Spinal cord (tissue), 10 donors: Measurements from ENCODE around the gene NSDHL. TPM values are rescaled to one million over a fixed set of nuclear protein-coding genes. Genes with fewer than 3 reads are reported as not detected.
A peak's percentile ranks its signal among the peaks of the same experiment; 100 is the strongest.
"Not testable (repeated sequence)": the region's sequence is repeated elsewhere in the genome, so short reads cannot be mapped to it uniquely, and the experiment has no call there.

Experiments used
- DNase-seq, 6 donors: peaks; one replicate each; pipeline versions ENCODE4 v3.0.0 to v3.0.0-alpha.2; 2013 to 2015; ENCODE audit warnings: low spot score in 6 of 6, low read depth in 4 of 6
- H3K27ac ChIP-seq: one replicate; pipeline ENCODE4 v1.5.1; 2013; ENCODE audit warnings: low read depth, low read length, control low read depth
- H3K27me3 ChIP-seq: one replicate; pipeline ENCODE4 v1.6.1; 2013; ENCODE audit warnings: low read length; ENCODE audit not compliant: control insufficient read depth, insufficient read depth
- H3K36me3 ChIP-seq: one replicate; pipeline ENCODE4 v1.6.1; 2013; ENCODE audit warnings: low read length; ENCODE audit not compliant: control insufficient read depth, insufficient read depth
- H3K4me1 ChIP-seq: one replicate; pipeline ENCODE4 v1.6.1; 2013; ENCODE audit warnings: low read length; ENCODE audit not compliant: control insufficient read depth, insufficient read depth
- H3K4me3 ChIP-seq: one replicate; pipeline ENCODE4 v1.5.1; 2013; ENCODE audit warnings: low read depth, low read length, control low read depth
- H3K9me3 ChIP-seq: one replicate; pipeline ENCODE4 v1.6.1; 2013; ENCODE audit warnings: low read length; ENCODE audit not compliant: control insufficient read depth, insufficient read depth
- WGBS: methylation state at CpG from one replicate; pipeline ENCODE4 v1.1.5; 2013; ENCODE audit warnings: missing lambda C conversion rate; ENCODE audit not compliant: insufficient coverage; 5-methylcytosine and 5-hydroxymethylcytosine counted together
- long read RNA-seq, 4 donors: transcript quantifications; one replicate each; lab custom pipeline, GENCODE V29; 2026
- polyA plus RNA-seq, 2 donors: library from polyadenylated mRNA; unstranded; fragments of 120-200 nt; gene quantifications; one replicate each; pipeline ENCODE4 v1.2.1, GENCODE V29; 2013; ENCODE audit not compliant: insufficient read length in 2 of 2
- total RNA-seq, 2 donors: library from RNA; depleted of rRNA in 1 of 2; stranded (reverse); fragments of 120-200 nt in 1 of 2; fragments of >200 nt in 1 of 2; gene quantifications; one replicate each; pipeline versions ENCODE4 v1.2.3 to v1.2.4, GENCODE V29; 2013 to 2014
- donor health status: healthy.

NSDHL gene
- total RNA-seq: 10 to 100 TPM; 18.0 to 19.1 TPM
- 10 to 100 TPM; 38.4 to 49.5 TPM for polyA plus RNA-seq
- long read RNA-seq, donor 1, transcript NSDHL-201 (8 exons, 1,929 nt): major isoform, 9 of 17 reads
- long read RNA-seq, donor 1, partial matches to known transcripts: 8 of 17 reads
- long read RNA-seq, donor 1, other reads (novel, unspliced or antisense): 0 of 17 reads
- long read RNA-seq, donor 2, partial matches to known transcripts: 0 of 4 reads
- long read RNA-seq, donor 2, other reads (novel, unspliced or antisense): 0 of 4 reads
- long read RNA-seq, donor 3, transcript NSDHL-201 (8 exons, 1,929 nt): major isoform, 6 of 6 reads
- long read RNA-seq, donor 3, partial matches to known transcripts: 0 of 6 reads
- long read RNA-seq, donor 3, other reads (novel, unspliced or antisense): 0 of 6 reads
- long read RNA-seq, donor 4, transcript NSDHL-201 (8 exons, 1,929 nt): major isoform, 7 of 7 reads
- long read RNA-seq, donor 4, partial matches to known transcripts: 0 of 7 reads
- long read RNA-seq, donor 4, other reads (novel, unspliced or antisense): 0 of 7 reads

DNA sequence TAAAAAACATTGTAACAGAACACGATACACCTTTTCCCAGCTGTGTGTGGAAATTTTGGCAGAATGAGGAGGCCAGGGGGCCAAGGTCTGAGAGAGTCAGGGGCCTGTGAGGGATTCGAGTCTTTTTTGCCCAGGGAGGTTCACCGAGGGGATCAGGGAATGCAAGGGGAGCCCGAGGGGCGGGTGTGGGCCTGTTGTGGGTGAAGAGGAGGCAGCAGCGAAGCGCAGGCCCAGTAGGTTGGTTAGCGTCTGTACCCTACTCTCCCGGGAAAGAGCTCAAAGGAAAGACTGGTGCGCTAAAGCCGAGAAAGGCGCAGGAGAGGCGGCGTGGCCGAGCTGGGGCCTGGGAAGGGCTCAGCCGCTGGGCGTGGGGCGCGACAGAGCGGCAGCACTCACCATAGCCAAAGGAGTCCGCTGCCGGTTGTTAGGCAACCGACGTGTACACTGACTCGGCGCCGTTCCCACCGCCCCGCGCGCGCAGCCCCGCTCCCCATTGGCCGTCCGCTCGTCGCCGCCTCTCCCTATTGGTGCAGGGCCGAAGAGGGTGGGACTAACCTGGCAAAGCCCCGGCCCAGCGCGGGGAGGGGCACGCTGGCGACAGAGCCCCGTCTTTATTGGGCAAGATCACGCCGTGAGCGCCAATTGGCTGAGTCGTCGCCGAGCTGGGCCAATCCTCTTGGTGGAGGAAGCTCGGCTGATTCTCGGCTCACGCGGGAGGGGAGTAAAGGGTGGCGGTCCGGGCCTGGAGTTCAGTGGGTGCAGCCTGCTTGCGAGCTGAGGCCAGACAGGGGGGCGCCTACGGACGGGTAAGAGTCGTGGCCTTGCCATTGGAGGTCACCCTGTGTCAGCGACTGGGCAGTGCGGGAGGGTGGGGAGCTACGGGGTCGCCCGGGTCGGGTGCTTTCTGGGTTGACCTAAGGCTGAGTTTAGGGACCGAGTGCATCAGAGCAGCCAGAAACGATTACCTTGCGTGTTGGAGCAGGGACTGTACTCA, at the start of gene NSDHL, which contains the start of gene CETN2:
NSDHL (plus strand) TSS at position 752 of the 994 bp plus-strand sequence. CDS start 15,262 bp downstream, outside the sequence.
CETN2 (minus strand) TSS at position 446 of the 994 bp plus-strand sequence; CDS start at position 399, 47 bp downstream.
- Histone ChIP-seq H3K9me3 (no peaks in the 10 kb centered on the region), H3K4me3 (peak within 1 kb of the TSS; percentile 74), H3K4me1 (peaks cover 8% of the 10 kb centered on the region), H3K27me3 (no peaks in the 10 kb centered on the region), H3K36me3 (peaks cover 2% of the 10 kb centered on the region), H3K27ac (peak within 1 kb of the TSS; percentile 84)
- 27% methylated on average over 70 of the region's 71 CpGs for WGBS
- DNase-seq: peak; percentile 81 to 98 (median 86)

- not testable (repeated sequence) for DNase-seq, H3K4me3 ChIP-seq, H3K4me1 ChIP-seq, H3K9me3 ChIP-seq, H3K36me3 ChIP-seq, H3K27me3 ChIP-seq, H3K27ac ChIP-seq
- WGBS: no CpG with 5 or more reads among the region's 3 CpGs
These were observed 43.8 kb upstream of the NSDHL start for GRCh38 chrX:152787062-152787461.

GRCh38 chrX:152798945-152799344, 31.9 kb upstream of the NSDHL start:
- no peak for DNase-seq
- H3K27me3 ChIP-seq: no peaks in the 10 kb centered on the region
- no peaks in the 10 kb centered on the region for H3K36me3 ChIP-seq
- H3K4me1 ChIP-seq: no peaks in the 10 kb centered on the region
- no peaks in the 10 kb centered on the region for H3K9me3 ChIP-seq
- WGBS: no CpG with 5 or more reads among the region's 1 CpG
- no peak overlapping the region for H3K27ac ChIP-seq
- H3K4me3 ChIP-seq: no peak overlapping the region

- H3K9me3 ChIP-seq: no peaks in the 10 kb centered on the region
- no peak overlapping the region for H3K4me3 ChIP-seq
- no peak overlapping the region for H3K27ac ChIP-seq
- H3K4me1 ChIP-seq: peaks cover 6% of the 10 kb centered on the region
- DNase-seq: no peak
- 77% methylated on average over 4 of the region's 4 CpGs for WGBS
- H3K36me3 ChIP-seq: no peaks in the 10 kb centered on the region
- no peaks in the 10 kb centered on the region for H3K27me3 ChIP-seq
These were observed 24.8 kb upstream of the NSDHL start for GRCh38 chrX:152806035-152806434.

DNA sequence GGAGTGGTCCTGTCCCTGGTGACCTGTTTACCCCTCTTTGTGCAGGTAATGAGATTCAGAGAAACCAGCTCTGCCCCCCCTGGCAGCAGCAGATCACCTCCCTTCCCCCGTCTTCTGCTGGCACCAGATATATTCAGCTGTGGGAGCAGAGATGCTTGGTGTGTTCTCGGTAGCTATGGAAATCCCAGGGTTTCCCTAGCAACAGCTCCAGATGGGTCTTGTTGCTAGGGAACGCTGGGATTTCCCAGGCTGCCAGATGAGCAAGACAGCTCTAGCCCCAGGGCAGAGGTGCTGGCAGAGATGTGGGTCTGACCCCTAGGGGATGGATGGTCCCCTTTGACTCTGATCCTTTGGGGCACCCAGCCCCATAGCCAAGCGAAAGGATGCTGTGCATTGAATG, 20.5 kb upstream of the NSDHL start:
- no peaks in the 10 kb centered on the region for H3K9me3 ChIP-seq
- no peak overlapping the region for H3K27ac ChIP-seq
- H3K27me3 ChIP-seq: no peaks in the 10 kb centered on the region
- DNase-seq: peak in 5 of 6 donors; percentile 33 to 94 (median 64)
- no peaks in the 10 kb centered on the region for H3K36me3 ChIP-seq
- peaks cover 6% of the 10 kb centered on the region for H3K4me1 ChIP-seq
- H3K4me3 ChIP-seq: no peak overlapping the region
- 40% methylated on average over 4 of the region's 4 CpGs for WGBS

DNA sequence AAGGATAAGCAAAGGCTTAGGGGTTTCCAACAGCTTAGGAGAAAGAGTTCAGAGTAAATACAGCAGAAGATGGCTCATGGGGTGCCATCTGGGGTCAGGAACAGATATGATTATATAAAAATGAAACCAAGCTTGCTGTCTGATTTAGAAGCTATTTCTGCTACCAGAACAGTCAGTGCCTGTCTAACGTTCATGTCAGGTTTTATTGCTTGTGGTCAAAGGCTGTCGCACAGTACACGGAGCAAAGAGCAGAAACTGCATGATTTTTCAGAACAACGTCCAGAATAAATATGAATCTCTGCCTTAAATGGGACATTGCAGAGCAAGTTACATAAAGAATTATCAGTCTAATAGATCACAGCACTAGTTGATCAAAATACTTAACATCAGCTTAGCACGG, 17.7 kb upstream of the NSDHL start:
- H3K27me3 ChIP-seq: no peaks in the 10 kb centered on the region
- peaks cover 6% of the 10 kb centered on the region for H3K4me1 ChIP-seq
- no peaks in the 10 kb centered on the region for H3K36me3 ChIP-seq
- no peaks in the 10 kb centered on the region for H3K9me3 ChIP-seq
- WGBS: 34% methylated on average over 5 of the region's 5 CpGs
- no peak overlapping the region for H3K27ac ChIP-seq
- DNase-seq: no peak
- no peak overlapping the region for H3K4me3 ChIP-seq

DNA sequence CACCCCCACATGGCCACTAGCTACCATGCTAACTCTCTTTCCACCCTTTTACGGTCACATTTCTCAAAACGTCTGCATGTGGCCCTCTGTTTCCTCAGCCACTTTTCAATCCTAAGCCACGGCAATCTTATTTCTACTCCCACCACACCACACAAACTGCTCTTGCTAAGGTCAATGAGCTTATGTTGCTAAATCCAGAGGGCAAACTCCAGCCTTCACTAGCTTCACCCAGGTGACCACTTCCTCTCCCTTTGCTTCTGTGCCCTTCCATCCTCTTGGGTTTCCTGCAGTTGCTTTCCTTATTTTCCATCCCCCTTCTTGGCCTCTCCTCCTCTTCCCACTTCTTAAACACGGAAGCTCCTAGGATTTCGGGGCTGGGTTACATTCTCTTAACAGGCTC, 16.8 kb upstream of the NSDHL start:
- Histone ChIP-seq H3K9me3 (no peaks in the 10 kb centered on the region), H3K27me3 (no peaks in the 10 kb centered on the region), H3K4me1 (peaks cover 6% of the 10 kb centered on the region), H3K36me3 (no peaks in the 10 kb centered on the region), H3K27ac (no peak overlapping the region), H3K4me3 (no peak overlapping the region)
- WGBS: 72% methylated on average over 5 of the region's 5 CpGs
- DNase-seq: no peak

GRCh38 chrX:152817078-152817764, 13.6 kb upstream of the NSDHL start:
- Histone ChIP-seq H3K27me3 (no peaks in the 10 kb centered on the region), H3K4me3 (no peak overlapping the region), H3K36me3 (no peaks in the 10 kb centered on the region), H3K4me1 (no peaks in the 10 kb centered on the region), H3K9me3 (no peaks in the 10 kb centered on the region), H3K27ac (no peak overlapping the region)
- peak in 3 of 6 donors; percentile 26 to 82 (median 64) for DNase-seq
- WGBS: 51% methylated on average over 2 of the region's 6 CpGs

DNA sequence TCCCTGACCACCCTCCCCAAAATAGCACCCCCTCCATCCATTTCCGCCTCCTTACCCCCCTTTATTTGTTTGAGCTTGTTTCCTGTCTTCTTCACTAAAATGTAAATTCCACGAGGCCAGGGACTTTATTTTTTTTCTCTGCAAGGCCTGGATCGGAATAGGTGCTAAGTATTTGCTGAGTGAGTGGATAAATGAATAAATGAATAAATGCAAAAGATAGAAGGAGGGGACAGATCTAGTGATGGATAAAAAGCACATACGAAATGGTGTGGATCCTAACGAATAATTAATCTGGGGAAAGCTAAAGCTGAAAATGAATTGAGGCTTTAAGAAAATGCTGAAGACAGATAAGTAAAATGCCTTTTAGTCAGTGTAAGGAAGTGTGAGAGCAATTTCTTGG, 12.5 kb upstream of the NSDHL start:
- Histone ChIP-seq H3K36me3 (no peaks in the 10 kb centered on the region), H3K9me3 (no peaks in the 10 kb centered on the region), H3K27me3 (no peaks in the 10 kb centered on the region), H3K4me3 (no peak overlapping the region), H3K4me1 (no peaks in the 10 kb centered on the region), H3K27ac (no peak overlapping the region)
- no peak for DNase-seq
- 59% methylated on average over 4 of the region's 5 CpGs for WGBS
